DMS53 treated with DMSO at 0.1 percent for 48 hours (cell line): Measurements from ENCODE around the gene ASB6.

Experiments
- DNase-seq: peaks from one replicate; lab custom pipeline; 2025; ENCODE audit not compliant: unreplicated experiment; lab: John Stamatoyannopoulos, UW

Gene ASB6

GRCh38 chr9:129627556-129628440 lies 14.2 kb downstream of the ASB6 start:
- DNase-seq, result no peak

GRCh38 chr9:129626625-129627284 lies 15.2 kb downstream of the ASB6 start:
- DNase-seq, result no peak

- peak; percentile 61 for DNase-seq
Observed at GRCh38 chr9:129626079-129626624, 15.8 kb downstream of the ASB6 start, which contains the start of gene NTMT1. Gene NTMT1 (plus strand): TSS chr9:129626163. CDS start chr9:129632704, 6,541 bp downstream.

DNA sequence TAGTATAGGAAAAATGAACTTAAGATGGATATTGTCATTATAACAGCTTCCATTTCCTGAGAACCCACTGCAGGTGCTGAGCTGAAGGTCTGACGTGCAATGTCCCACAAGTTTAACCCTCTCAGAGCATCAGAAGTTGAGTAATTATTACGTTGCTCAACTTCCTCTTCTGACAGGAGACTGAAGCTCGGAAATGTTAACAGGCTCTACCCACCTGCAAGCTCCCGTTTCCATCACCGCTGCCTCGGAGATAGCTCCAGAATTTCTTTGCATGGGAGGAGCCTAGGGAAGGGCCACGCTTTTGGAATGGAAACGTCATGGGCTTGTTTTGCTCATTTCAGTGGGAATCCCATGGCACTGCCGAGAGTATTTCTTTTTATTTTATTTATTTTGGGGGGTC lies 17.0 kb downstream of the ASB6 start:
- DNase-seq, result peak; percentile 18

DNA sequence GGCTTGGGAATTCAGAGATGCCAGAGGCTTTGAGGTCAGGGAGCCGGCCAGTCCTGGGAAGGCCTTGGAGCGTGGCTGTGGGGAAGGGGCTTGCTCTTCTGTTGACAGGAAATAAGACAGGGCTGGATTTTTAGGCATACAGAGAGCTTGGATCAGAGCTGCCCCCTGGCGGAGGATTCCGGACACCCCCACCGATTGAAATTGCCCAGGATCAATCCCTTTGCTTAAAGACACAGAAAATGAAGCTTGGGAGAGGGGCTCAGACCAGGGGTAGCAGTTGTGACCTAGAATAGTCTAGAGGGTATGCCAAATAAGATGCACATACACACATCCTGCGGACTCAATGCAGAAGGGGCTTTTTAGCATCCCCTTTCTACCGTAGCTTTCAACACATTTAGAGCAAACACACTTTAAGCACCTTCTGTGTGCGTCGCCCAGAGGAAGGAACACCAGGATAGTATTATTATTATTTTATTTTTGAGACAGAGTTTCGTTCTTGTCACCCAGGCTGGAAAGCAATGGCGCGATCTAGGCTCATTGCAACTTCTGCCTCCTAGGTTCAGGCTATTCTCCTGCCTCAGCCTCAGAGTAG lies 17.7 kb downstream of the ASB6 start:
- DNase-seq, result peak; percentile 23

DNA sequence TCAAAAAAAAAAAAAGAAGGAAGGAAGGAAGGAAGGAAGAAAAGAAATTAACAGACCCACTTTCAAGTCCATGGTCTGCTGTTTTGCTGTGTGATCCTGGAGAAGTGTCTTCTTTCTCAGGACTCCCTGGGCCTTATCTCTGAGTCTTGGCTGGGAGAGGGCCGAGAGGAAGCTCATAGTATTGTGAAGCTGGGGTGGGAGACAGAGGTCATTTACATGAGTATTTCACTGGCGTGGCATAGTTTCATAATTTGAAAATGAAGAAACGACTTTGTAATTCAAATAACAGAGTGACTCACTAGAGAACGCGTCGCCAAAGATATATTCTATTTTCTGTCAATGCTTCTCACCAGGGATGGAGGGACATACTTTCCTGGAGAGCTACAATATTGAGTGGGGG lies 18.6 kb downstream of the ASB6 start:
- no peak for DNase-seq

DNA sequence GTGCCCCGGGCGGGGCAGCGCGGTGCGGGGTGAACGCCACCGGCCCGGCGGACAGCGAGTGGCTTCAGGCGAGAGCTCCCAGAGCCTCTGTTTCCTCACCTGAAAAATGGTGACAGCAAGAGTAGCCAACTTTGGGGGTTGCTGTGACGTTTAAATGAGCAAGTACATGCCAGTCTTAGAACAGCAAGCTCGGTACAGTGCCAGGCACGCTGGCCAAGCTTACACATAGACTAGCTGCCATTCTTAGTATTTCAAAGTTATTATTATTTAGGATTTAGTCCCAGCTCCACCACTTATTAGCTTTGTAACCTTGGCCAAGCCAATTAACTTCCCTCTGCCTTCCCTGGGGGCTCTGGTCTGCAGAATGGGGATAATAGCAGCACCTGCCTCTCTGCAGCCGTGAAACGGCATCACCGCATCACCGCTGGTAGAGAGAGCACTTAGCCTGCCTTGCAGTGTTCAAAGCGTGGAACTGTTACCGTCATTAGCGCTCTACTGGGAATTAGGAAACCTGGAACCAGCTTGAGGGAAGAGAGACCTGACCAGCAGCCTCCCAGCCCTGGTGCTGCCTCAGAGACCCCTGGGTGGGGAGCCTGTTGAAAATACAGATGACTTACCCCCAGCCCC lies 21.2 kb downstream of the ASB6 start, which contains the start of gene C9orf50:
Gene C9orf50 (minus strand): TSS at position 433 of the 627 bp plus-strand sequence. CDS start 527 bp downstream, outside the sequence.
- DNase-seq, result no peak

- no peak for DNase-seq
Observed at GRCh38 chr9:129619787-129620668, 21.9 kb downstream of the ASB6 start.

- DNase-seq, result peak; percentile 55
Observed at GRCh38 chr9:129617167-129617566, 24.8 kb downstream of the ASB6 start.

DNA sequence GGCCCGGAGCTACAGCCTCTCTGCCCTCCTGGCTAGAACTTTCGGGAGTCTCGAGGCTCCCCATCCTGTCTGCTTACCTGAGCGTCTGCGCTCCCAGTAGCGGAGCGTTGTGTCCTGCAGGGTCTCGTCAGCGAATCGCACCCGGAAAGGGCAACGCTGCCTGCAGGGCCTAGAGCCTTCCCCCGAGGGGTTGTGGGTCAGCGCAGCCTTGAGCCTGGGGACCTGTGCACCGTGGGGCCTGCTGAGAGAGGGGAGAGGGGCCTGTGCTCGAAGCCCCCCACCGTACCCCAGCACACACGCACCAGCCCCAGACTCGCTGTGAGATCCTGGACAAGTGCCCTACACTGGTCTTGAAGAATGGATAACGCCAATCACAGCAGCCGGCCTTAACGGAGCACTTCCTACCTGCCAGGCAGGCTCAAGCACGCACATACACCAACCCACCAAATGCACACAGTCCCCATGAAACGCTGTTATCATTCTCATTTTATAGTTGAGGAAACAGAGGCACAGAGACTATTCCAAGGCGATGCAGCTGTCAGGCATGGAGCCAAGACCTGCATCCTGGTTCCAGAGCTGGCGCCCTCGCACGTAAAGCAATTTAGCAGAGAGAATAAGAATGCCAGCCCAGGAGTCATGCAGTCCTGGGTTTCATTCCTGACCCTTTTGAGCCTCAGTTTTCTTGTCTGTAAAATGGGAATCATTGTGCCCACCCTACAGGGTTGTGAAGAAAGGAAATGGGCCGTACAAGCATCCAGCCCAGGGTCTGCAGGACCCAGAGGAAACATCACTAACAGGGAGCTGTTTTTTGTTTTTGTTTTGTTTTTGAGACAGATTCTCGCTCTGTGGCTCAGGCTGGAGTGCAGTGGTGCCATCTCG lies 26.3 kb downstream of the ASB6 start:
- no peak for DNase-seq

GRCh38 chr9:129614932-129615331 lies 27.0 kb downstream of the ASB6 start:
- DNase-seq, result no peak

DNA sequence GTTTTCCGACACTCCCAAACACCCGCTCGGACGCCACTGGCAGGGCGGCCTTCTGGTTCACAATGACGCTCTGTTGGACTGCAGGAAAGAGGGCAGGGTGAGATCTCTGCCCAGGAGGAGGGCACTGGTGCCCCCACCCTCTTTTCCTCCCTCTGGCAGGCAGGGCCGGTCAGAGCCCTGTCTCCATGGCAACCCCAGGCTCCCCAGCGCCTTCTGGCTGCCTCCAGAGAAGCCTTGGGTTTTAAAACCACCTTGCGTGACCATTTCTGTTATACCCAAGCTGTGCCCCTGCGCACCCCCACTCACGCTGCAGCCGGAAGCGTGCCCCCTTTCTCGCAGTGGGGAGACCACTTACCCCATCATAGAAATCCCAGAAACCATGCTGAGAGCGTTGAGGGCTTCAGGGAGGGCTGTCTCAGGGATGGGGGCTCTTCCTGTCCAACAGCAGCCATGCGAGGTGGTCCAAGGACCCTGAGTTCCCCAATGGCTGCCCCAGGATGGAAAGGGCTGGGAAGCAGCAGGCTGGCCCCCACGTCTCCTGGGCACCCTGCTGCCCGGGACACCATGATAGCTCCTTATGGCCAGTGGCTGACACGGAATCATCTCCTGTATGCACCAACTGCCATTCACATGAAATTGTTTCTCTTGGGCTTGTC lies 28.3 kb downstream of the ASB6 start:
- no peak for DNase-seq

DNA sequence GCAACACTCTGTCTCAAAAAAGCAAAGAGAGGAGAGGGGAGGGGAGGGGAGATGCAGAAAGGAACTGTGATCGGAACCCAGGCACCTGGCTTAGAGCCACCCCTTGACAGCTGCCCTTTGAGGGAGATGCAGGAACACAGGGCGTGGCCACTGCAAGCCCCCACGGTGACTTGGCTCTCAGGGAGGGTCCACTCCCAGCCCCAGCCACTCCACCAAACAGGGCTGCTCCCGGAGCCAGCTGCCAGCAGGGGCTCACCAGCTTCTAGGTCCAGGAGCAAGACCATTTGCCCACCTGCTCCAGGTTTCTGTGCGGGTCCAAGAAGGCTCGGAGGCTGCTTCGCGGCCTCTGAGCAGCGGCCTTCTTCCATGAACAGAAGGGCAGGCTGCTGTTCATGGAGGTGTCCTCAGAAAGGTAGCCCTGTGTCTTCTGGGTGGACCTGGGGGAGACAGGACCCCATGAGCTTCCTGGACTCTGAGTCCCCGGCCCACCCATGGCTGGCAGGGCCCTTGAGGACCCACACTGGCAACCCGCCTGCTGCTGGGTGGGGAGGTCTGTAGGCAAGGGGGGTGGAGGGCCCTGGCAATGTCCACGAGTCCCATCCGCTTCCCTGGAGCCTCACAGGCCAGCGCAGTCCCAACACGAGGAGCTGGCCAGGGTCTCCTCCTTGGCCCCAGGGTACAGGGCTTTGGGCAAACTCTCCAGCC lies 29.0 kb downstream of the ASB6 start:
- no peak for DNase-seq

- no peak for DNase-seq
Observed at GRCh38 chr9:129612123-129612522, 29.8 kb downstream of the ASB6 start.

- DNase-seq, result peak; percentile 49
Observed at GRCh38 chr9:129611307-129611800, 30.6 kb downstream of the ASB6 start.

DNA sequence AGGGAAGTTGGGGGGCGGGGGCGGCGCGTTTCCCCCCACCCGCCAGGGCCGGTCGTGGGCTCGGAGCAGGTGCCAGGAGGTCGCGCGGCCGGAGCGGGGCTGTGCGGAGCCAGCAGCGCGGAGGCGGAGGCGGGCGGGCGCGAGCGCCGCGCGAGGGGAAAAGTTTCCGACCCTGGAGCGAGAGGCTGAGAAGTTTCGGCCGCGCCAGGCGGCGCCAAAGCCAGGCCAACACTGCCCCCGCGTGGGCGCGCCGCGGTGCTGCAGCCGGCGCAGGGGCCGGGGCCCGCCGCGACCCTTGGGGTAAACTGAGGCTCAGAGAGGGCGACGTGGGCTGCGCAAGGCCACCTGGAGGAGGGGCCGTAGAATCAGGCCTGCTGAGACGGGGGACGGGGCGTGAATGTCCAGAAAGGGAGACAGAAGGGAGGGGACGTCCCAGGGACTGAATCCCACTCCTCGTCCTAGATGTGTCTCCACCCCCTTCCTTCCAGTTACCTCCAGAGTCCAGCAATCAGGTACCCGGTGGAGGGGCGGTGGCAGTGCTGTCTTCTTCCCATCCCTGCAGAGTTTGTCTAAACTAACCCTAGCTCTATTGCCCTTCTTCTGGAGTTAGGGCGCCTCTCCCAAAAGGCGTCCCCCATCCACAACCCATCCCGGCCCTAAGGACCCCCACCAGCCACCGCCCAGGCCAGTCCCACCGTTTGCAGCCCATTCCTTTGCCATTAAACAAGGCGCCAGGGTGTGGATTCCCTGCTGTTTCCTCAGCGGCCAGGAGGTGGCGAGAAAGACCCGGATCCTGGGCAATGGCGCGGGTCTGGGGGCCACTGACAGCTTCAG lies 31.3 kb downstream of the ASB6 start:
- DNase-seq, result peak; percentile 49

- DNase-seq, result no peak
Observed at GRCh38 chr9:129610213-129610472, 31.8 kb downstream of the ASB6 start.
